WTC11 (cell line): ENCODE data around the gene KDELR3. TPM values are rescaled to one million over a fixed set of nuclear protein-coding genes. Genes with fewer than 3 reads are reported as not detected.

Experiments used
- ATAC-seq: fragments of 200-7000 bp; cut with Tn5 transposase; 2 replicates; pipeline ENCODE4 v1.10.0; 2021; ENCODE audit warnings: mild to moderate bottlenecking, moderate library complexity
- CTCF ChIA-PET: fragments of 300-600 bp; sonication (Branson Sonifier 250); formaldehyde crosslinking; loops from one replicate; lab custom pipeline; 2021; ENCODE audit warnings: antibody characterized with exemption; lab: Charles Lee
- POLR2A ChIA-PET: fragments of 350-600 bp; sonication (Branson Sonifier 250); formaldehyde crosslinking; loops from one replicate; lab custom pipeline; 2021; ENCODE audit warnings: antibody characterized with exemption; lab: Charles Lee
- DNase-seq: peaks from one replicate; pipeline ENCODE4 v3.0.0; 2021; ENCODE audit warnings: low spot score
- H3K27ac Mint-ChIP-seq: 2 replicates; pipeline ENCODE4 v1.8.0; 2021; ENCODE audit warnings: mixed read lengths
- H3K27me3 Mint-ChIP-seq: 2 replicates; pipeline ENCODE4 v1.8.0; 2021; ENCODE audit warnings: low read depth, mild to moderate bottlenecking, moderate library complexity, mixed read lengths
- H3K36me3 Mint-ChIP-seq: 2 replicates; pipeline ENCODE4 v1.8.0; 2021; ENCODE audit warnings: mixed read lengths
- H3K4me1 Mint-ChIP-seq: 2 replicates; pipeline ENCODE4 v1.8.0; 2022; ENCODE audit warnings: mixed read lengths
- H3K4me3 Mint-ChIP-seq: 2 replicates; pipeline ENCODE4 v1.8.0; 2021; ENCODE audit warnings: mild to moderate bottlenecking, moderate library complexity, mixed read lengths
- H3K9me3 Mint-ChIP-seq: 2 replicates; pipeline ENCODE4 v1.8.0; 2021; ENCODE audit warnings: mixed read lengths
- EMX1 ChIP-seq: fragments of 250-450 bp; sonication (Bioruptor Pico); IDR thresholded peaks from 2 replicates; pipeline ENCODE4 v1.8.0; 2021; ENCODE audit warnings: mild to moderate bottlenecking
- FOXJ3 ChIP-seq: sonication (generic); formaldehyde crosslinking; IDR thresholded peaks from 2 replicates; pipeline ENCODE4 v1.9.0; 2021; ENCODE audit warnings: missing genetic modification reagents, mild to moderate bottlenecking, borderline replicate concordance
- NFATC4 ChIP-seq: fragments of 250-450 bp; sonication (Bioruptor Pico); IDR thresholded peaks from 2 replicates; pipeline ENCODE4 v1.9.0; 2021; ENCODE audit warnings: mild to moderate bottlenecking
- NFE2L1 ChIP-seq: sonication (generic); formaldehyde crosslinking; IDR thresholded peaks from 2 replicates; pipeline ENCODE4 v1.8.1; 2023; ENCODE audit warnings: missing genetic modification reagents
- NR3C1 ChIP-seq: sonication (generic); formaldehyde crosslinking; conservative IDR thresholded peaks from 2 replicates; pipeline ENCODE4 v1.8.1; 2023; ENCODE audit warnings: low read depth, mild to moderate bottlenecking, missing genetic modification reagents
- PRRX2 ChIP-seq: fragments of 250-450 bp; sonication (Bioruptor Pico); IDR thresholded peaks from 2 replicates; pipeline ENCODE4 v1.8.0; 2021; ENCODE audit warnings: mild to moderate bottlenecking
- SMAD3 ChIP-seq: sonication (generic); formaldehyde crosslinking; IDR thresholded peaks from 2 replicates; pipeline ENCODE4 v1.8.0; 2022; ENCODE audit warnings: missing genetic modification reagents, mild to moderate bottlenecking, borderline replicate concordance
- ZNF416 ChIP-seq: fragments of 250-450 bp; sonication (Bioruptor Pico); IDR thresholded peaks from 2 replicates; pipeline ENCODE4 v1.9.0; 2021; ENCODE audit warnings: mild to moderate bottlenecking, inconsistent platforms
- total RNA-seq: library from RNA; stranded (reverse); gene quantifications from 3 replicates; pipeline ENCODE4 v1.2.3, GENCODE V29; 2021
- TF ChIP-seq, protein P1 (sequence below): sonication (generic); formaldehyde crosslinking; IDR thresholded peaks from 2 replicates; pipeline ENCODE4 v1.8.1; 2022; ENCODE audit warnings: low read depth, missing genetic modification reagents, borderline replicate concordance
- TF ChIP-seq, protein P2 (sequence below): fragments of 250-450 bp; sonication (Bioruptor Pico); IDR thresholded peaks from 2 replicates; pipeline ENCODE4 v1.9.0; 2021; ENCODE audit warnings: mild to moderate bottlenecking
- TF ChIP-seq, protein P3 (sequence below): fragments of 250-450 bp; sonication (Bioruptor Pico); conservative IDR thresholded peaks from 2 replicates; pipeline ENCODE4 v1.9.0; 2021; ENCODE audit warnings: mild to moderate bottlenecking
- TF ChIP-seq, protein P4 (sequence below): fragments of 250-450 bp; sonication (Bioruptor Pico); IDR thresholded peaks from 2 replicates; pipeline ENCODE4 v1.8.0; 2021; ENCODE audit warnings: mild to moderate bottlenecking
- TF ChIP-seq, protein P5 (sequence below): sonication (generic); formaldehyde crosslinking; IDR thresholded peaks from 2 replicates; pipeline ENCODE4 v1.8.1; 2022; ENCODE audit warnings: mild to moderate bottlenecking, moderate library complexity, missing genetic modification reagents
- TF ChIP-seq, protein P6 (sequence below): fragments of 250-450 bp; sonication (Bioruptor Pico); IDR thresholded peaks from 2 replicates; pipeline ENCODE4 v1.9.0; 2021; ENCODE audit warnings: mild to moderate bottlenecking, borderline replicate concordance

KDELR3 gene
- total RNA-seq, 1 experiment from 2014 or later = 5.7 TPM

DNA sequence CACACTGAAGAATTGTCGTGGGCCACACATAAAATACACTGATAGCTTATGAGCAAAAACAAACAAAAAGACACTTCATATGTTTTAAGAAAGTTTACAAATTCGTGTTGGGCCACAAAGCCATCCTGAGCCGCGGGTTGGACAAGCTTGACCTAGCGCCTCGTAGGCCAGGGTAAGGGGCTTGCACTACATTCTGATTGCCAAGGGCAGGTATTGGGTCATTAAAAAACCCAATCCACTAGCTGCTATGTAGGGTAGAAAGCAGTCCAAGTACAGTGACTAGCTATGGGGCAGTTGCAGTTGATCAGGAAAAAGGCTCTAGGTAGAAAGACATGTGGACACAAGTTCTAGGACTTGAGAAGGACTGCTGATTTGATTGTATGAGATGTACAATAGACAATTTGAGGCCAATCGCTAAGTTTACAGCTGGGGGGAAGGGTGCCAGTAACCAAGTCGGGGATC is 14.0 kb downstream of the KDELR3 start:
- Mint-ChIP-seq H3K9me3 (no peaks in the 10 kb centered on the region), H3K4me3 (no peak overlapping the region), H3K27ac (peak overlapping the region; percentile 50; the same call in 1 of the 2 replicates), H3K36me3 (peaks cover 56% of the 10 kb centered on the region), H3K4me1 (0 out of 2 replicates have a peak, but pooled peaks cover 4% of the 10 kb centered on the region), H3K27me3 (no peaks in the 10 kb centered on the region)
- ChIA-PET POLR2A (interaction anchor here (0.6 to 1.7 kb wide), 2 partner anchors 8 to 17 kb away, joined by 3 to 6 read pairs; no protein-coding TSS in a partner anchor), CTCF (no interaction called here)
- ATAC-seq = peak; percentile 15; the same call in 1 of the 2 replicates
- TF ChIP-seq, protein P1, sequence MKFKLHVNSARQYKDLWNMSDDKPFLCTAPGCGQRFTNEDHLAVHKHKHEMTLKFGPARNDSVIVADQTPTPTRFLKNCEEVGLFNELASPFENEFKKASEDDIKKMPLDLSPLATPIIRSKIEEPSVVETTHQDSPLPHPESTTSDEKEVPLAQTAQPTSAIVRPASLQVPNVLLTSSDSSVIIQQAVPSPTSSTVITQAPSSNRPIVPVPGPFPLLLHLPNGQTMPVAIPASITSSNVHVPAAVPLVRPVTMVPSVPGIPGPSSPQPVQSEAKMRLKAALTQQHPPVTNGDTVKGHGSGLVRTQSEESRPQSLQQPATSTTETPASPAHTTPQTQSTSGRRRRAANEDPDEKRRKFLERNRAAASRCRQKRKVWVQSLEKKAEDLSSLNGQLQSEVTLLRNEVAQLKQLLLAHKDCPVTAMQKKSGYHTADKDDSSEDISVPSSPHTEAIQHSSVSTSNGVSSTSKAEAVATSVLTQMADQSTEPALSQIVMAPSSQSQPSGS (CRISPR knock-in tag) = no peak
- TF ChIP-seq, protein P2, sequence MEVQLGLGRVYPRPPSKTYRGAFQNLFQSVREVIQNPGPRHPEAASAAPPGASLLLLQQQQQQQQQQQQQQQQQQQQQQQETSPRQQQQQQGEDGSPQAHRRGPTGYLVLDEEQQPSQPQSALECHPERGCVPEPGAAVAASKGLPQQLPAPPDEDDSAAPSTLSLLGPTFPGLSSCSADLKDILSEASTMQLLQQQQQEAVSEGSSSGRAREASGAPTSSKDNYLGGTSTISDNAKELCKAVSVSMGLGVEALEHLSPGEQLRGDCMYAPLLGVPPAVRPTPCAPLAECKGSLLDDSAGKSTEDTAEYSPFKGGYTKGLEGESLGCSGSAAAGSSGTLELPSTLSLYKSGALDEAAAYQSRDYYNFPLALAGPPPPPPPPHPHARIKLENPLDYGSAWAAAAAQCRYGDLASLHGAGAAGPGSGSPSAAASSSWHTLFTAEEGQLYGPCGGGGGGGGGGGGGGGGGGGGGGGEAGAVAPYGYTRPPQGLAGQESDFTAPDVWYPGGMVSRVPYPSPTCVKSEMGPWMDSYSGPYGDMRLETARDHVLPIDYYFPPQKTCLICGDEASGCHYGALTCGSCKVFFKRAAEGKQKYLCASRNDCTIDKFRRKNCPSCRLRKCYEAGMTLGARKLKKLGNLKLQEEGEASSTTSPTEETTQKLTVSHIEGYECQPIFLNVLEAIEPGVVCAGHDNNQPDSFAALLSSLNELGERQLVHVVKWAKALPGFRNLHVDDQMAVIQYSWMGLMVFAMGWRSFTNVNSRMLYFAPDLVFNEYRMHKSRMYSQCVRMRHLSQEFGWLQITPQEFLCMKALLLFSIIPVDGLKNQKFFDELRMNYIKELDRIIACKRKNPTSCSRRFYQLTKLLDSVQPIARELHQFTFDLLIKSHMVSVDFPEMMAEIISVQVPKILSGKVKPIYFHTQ (CRISPR knock-in tag) = peak; percentile 49; the same call in 1 of the 2 replicates
- peak; percentile 81 for TF ChIP-seq EMX1 (CRISPR knock-in tag)
- no peak for DNase-seq

DNA sequence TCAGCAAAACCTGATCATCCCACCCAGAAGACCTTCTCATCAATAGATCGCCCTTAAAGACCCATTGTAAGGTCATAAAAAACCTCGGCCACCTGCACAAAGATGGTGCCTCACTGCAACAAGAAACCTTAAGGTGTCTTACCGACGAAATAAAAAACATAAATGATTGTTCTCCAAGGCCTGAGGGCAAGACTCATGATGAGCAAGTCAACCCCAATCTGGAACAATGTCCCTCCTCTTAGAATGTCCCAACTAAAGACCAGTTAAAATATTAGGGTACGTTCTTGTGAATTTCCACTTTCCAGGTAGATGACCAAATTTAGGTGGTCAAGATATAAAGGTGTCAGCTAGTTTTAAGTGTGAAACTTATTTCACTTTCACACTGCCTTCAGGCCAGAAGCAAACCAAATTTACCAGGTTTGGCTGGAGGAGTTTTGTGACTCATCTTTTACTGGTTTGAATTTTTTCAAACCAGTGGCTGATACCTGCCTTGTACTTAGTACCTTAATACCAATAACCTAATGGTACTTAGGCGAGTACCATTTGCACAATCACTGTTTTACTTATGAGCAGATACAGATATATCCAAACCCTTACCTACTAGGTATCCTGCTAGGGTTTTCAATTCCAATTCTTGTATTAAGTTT is 14.9 kb downstream of the KDELR3 start:
- peak overlapping the region; percentile 4; the same call in 1 of the 2 replicates for H3K27ac Mint-ChIP-seq
- H3K27me3 Mint-ChIP-seq = no peaks in the 10 kb centered on the region
- H3K9me3 Mint-ChIP-seq = no peaks in the 10 kb centered on the region
- H3K4me1 Mint-ChIP-seq = 0 out of 2 replicates have a peak, but pooled peaks cover 4% of the 10 kb centered on the region
- peaks cover 62% of the 10 kb centered on the region for H3K36me3 Mint-ChIP-seq
- ChIA-PET CTCF (no interaction called here), POLR2A (no interaction called here)
- no peak for DNase-seq
- ATAC-seq = no peak
- H3K4me3 Mint-ChIP-seq = no peak overlapping the region
- TF ChIP-seq, protein P3, sequence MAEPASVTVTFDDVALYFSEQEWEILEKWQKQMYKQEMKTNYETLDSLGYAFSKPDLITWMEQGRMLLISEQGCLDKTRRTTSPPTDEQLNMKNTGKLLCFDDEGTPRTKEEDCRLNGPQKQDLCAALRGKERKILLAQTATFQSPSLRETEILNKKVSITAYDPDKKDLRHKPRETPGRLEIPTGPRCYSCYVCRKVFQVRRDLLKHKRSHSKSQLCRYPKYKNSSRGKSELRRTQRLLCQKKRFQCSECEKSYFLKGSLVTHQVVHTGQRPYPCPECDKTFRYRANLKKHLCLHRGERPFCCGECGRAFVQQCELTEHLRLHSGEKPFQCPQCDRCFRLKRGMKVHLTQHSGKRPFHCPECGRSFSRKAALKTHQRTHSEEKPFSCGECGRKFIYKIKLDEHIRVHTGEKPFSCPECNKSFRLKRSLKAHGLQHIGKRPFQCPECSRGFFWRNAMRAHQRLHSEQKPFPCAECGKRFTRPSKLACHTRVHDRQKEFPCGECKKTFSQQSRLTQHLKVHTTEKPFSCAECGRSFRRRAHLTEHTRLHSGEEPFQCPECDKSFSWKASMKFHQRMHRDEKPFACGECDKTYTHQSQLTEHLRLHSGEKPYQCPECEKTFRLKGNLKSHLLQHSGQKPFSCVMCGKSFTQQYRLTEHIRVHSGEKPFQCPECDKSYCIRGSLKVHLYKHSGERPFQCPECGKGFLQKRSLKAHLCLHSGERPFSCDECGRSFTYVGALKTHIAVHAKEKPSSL = 0 out of 2 replicates have a peak, but pooled peaks have one; percentile 30
- TF ChIP-seq, protein P4, sequence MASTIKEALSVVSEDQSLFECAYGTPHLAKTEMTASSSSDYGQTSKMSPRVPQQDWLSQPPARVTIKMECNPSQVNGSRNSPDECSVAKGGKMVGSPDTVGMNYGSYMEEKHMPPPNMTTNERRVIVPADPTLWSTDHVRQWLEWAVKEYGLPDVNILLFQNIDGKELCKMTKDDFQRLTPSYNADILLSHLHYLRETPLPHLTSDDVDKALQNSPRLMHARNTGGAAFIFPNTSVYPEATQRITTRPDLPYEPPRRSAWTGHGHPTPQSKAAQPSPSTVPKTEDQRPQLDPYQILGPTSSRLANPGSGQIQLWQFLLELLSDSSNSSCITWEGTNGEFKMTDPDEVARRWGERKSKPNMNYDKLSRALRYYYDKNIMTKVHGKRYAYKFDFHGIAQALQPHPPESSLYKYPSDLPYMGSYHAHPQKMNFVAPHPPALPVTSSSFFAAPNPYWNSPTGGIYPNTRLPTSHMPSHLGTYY = no peak; the same call in 1 of the 2 replicates
- TF ChIP-seq, protein P2 (CRISPR knock-in tag) = peak; percentile 87
- TF ChIP-seq NFATC4 (peak; percentile 82), EMX1 (CRISPR knock-in tag) (0 out of 2 replicates have a peak, but pooled peaks have one; percentile 70), PRRX2 (CRISPR knock-in tag) (0 out of 2 replicates have a peak, but pooled peaks have one; percentile 71), ZNF416 (CRISPR knock-in tag) (0 out of 2 replicates have a peak, but pooled peaks have one; percentile 15), FOXJ3 (no peak), SMAD3 (CRISPR knock-in tag) (no peak), NFE2L1 (CRISPR knock-in tag) (no peak), NR3C1 (CRISPR knock-in tag) (no peak)
- TF ChIP-seq, protein P5, sequence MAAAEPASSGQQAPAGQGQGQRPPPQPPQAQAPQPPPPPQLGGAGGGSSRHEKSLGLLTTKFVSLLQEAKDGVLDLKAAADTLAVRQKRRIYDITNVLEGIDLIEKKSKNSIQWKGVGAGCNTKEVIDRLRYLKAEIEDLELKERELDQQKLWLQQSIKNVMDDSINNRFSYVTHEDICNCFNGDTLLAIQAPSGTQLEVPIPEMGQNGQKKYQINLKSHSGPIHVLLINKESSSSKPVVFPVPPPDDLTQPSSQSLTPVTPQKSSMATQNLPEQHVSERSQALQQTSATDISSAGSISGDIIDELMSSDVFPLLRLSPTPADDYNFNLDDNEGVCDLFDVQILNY = no peak
- TF ChIP-seq, protein P6, sequence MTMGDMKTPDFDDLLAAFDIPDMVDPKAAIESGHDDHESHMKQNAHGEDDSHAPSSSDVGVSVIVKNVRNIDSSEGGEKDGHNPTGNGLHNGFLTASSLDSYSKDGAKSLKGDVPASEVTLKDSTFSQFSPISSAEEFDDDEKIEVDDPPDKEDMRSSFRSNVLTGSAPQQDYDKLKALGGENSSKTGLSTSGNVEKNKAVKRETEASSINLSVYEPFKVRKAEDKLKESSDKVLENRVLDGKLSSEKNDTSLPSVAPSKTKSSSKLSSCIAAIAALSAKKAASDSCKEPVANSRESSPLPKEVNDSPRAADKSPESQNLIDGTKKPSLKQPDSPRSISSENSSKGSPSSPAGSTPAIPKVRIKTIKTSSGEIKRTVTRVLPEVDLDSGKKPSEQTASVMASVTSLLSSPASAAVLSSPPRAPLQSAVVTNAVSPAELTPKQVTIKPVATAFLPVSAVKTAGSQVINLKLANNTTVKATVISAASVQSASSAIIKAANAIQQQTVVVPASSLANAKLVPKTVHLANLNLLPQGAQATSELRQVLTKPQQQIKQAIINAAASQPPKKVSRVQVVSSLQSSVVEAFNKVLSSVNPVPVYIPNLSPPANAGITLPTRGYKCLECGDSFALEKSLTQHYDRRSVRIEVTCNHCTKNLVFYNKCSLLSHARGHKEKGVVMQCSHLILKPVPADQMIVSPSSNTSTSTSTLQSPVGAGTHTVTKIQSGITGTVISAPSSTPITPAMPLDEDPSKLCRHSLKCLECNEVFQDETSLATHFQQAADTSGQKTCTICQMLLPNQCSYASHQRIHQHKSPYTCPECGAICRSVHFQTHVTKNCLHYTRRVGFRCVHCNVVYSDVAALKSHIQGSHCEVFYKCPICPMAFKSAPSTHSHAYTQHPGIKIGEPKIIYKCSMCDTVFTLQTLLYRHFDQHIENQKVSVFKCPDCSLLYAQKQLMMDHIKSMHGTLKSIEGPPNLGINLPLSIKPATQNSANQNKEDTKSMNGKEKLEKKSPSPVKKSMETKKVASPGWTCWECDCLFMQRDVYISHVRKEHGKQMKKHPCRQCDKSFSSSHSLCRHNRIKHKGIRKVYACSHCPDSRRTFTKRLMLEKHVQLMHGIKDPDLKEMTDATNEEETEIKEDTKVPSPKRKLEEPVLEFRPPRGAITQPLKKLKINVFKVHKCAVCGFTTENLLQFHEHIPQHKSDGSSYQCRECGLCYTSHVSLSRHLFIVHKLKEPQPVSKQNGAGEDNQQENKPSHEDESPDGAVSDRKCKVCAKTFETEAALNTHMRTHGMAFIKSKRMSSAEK (CRISPR knock-in tag) = peak; percentile 26; the same call in 1 of the 2 replicates
